ENCODE results near the gene TRPC3. TPM values are rescaled to one million over a fixed set of nuclear protein-coding genes. Genes with fewer than 3 reads are reported as not detected.

Gene TRPC3
- polyA plus RNA-seq, 6 donors from 2014 or later, result not detected

DNA sequence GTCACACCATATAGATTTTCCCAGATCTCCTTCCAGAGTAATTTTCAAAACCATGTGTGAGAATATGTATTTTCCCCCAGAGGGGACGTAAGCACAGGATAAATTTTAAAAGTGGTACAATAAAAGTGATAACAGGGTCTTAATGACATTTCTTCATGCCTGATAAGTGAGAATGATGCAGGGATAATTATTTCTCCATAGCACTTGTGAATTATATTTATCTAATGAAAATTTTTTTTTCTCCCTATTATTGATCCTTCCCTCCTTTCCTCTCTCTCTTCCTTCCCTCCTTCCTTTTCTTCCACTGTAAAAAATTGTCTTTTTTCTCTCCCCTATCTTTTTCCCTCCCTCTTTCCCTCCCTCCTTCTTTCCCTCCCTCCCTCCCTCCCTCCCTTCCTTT, 17.0 kb upstream of the TRPC3 start:
- Mint-ChIP-seq H3K9me3 (peaks cover under 1 to 12% (median 5%) of the 10 kb centered on the region in 7 donors), H3K27ac (no peak overlapping the region), H3K4me1 (no peaks in the 10 kb centered on the region), H3K27me3 (peaks cover 25 to 43% (median 34%) of the 10 kb centered on the region in 3 donors), H3K4me3 (no peak overlapping the region), H3K36me3 (no peaks in the 10 kb centered on the region)
- ATAC-seq (ENCODE audit: low read depth in 2 of 2) (no peak), DNase-seq (no peak)

DNA sequence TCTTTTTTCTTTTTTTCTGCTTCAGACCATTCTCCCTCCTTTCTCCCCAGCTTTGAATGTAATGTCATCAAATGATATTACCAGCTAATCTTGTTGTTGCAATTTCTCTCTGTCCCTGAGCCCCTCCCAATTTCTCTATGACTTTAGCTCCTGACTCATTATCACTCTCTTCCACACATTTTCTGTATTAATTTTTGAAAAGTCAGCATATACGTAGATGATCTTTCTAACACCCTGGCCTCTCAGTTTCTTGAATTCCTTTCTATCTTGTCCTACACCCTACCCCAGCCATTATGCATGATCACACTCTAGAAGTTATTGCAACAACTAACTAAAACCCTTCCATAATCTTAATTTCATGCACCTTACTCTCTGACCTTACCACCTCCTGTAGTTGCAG, 13.1 kb upstream of the TRPC3 start:
- DNase-seq (no peak), ATAC-seq (ENCODE audit: low read depth in 2 of 2) (no peak)
- Mint-ChIP-seq H3K4me1 (no peaks in the 10 kb centered on the region), H3K27ac (no peak overlapping the region), H3K4me3 (no peak overlapping the region), H3K27me3 (peaks cover 23 to 39% (median 31%) of the 10 kb centered on the region in 3 donors), H3K36me3 (no peaks in the 10 kb centered on the region), H3K9me3 (peaks cover 2 to 20% (median 7%) of the 10 kb centered on the region in 7 donors)

- no peak for ATAC-seq (ENCODE audit: low read depth in 2 of 2)
- H3K4me3 Mint-ChIP-seq, result no peak overlapping the region
- H3K4me1 Mint-ChIP-seq, result no peaks in the 10 kb centered on the region
- H3K36me3 Mint-ChIP-seq, result no peaks in the 10 kb centered on the region
- no peak for DNase-seq
- H3K27ac Mint-ChIP-seq, result no peak overlapping the region
- peaks cover 26 to 50% (median 38%) of the 10 kb centered on the region in 3 donors for H3K27me3 Mint-ChIP-seq
- peaks cover 2 to 20% (median 7%) of the 10 kb centered on the region in 7 donors for H3K9me3 Mint-ChIP-seq
These were observed 9.0 kb upstream of the TRPC3 start for GRCh38 chr4:121960818-121961217.

DNA sequence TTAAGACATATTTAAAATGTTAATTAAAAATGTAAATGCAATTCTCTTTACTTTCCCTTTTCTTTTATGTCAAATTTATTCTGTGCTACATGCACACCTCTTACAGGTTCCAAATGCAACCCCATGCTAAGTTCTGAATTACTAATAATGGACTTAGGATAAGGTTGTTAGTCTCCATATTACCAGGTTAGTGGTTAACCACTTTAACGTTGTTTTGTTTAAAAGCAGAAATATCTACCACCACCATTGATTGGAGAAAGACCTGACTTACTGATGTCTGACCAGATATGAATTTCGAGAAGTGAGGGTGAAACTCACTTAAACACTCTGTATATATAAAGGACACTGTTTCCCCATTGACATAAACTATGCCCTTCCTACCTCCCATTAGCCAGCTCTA, 6.9 kb upstream of the TRPC3 start:
- Mint-ChIP-seq H3K4me1 (no peaks in the 10 kb centered on the region), H3K4me3 (no peak overlapping the region)
- ATAC-seq (ENCODE audit: low read depth in 2 of 2), result no peak

GRCh38 chr4:121957266-121957665, 5.4 kb upstream of the TRPC3 start:
- Mint-ChIP-seq H3K27me3 (peaks cover 34 to 56% (median 34%) of the 10 kb centered on the region in 3 donors), H3K9me3 (peaks cover 0 to 2% (median 0%) of the 10 kb centered on the region in 7 donors), H3K36me3 (no peaks in the 10 kb centered on the region)

More for the DNA sequence above, 6.9 kb upstream of the TRPC3 start:
- Mint-ChIP-seq H3K36me3 (no peaks in the 10 kb centered on the region), H3K27ac (no peak overlapping the region), H3K27me3 (peaks cover 23 to 51% (median 27%) of the 10 kb centered on the region in 3 donors), H3K9me3 (peaks cover 0 to 7% (median 3%) of the 10 kb centered on the region in 7 donors)
- no peak for DNase-seq

DNA sequence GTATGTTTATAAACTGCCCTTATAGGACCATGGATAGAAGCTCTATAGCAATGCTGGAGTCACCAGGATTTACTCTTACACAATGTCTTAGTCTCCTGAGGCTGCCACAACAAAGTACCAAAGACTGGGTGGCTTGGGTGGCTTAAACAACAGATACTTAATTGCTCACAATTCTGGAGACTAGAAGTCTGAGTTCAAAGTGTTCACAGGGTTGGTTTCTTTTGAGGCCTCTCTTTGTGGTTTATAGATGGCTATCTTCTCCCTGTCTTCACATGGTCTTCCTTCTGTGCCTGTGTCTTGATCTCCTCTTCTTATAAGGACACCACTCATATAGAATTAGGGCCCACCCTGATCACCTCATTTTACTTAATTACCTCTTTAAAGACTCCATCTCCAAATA, 2.0 kb upstream of the TRPC3 start:
- no peak for DNase-seq
- H3K4me1 Mint-ChIP-seq, result peaks cover 10 to 17% (median 13%) of the 10 kb centered on the region in 3 donors
- H3K36me3 Mint-ChIP-seq, result no peaks in the 10 kb centered on the region
- no peak overlapping the region for H3K27ac Mint-ChIP-seq
- peaks cover 48 to 62% (median 50%) of the 10 kb centered on the region in 3 donors for H3K27me3 Mint-ChIP-seq
- no peak overlapping the region for H3K4me3 Mint-ChIP-seq
- ATAC-seq (ENCODE audit: low read depth in 2 of 2), result no peak
- H3K9me3 Mint-ChIP-seq, result no peaks in the 10 kb centered on the region

More at GRCh38 chr4:121957266-121957665, 5.4 kb upstream of the TRPC3 start:
- Mint-ChIP-seq H3K27ac (no peak overlapping the region), H3K4me3 (no peak overlapping the region), H3K4me1 (peaks cover 1 to 2% (median 1%) of the 10 kb centered on the region in 3 donors)
- no peak for ATAC-seq (ENCODE audit: low read depth in 2 of 2)
- no peak for DNase-seq

DNA sequence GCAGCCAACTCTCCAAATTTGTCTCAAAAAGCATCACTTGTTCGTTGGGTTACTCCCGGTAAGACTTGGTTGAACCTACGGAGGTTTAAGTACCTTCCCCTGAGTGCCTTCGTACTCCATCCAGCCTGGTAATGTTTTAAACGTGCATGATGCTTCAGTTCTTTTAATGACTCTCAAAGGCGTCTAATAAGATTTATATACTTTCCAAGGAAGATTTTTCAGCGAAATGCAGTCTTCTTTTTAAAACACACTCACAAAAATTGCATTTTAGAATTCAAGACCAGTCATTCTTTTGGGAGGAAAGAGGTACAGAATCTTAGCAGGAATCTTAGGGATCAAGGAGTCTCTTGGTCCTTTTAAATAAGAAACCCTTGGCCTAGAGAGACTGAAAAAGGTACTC, 430 bp upstream of the TRPC3 start:
- ATAC-seq (ENCODE audit: low read depth in 2 of 2), result no peak
- Mint-ChIP-seq H3K36me3 (no peaks in the 10 kb centered on the region), H3K4me1 (peaks cover 10 to 17% (median 13%) of the 10 kb centered on the region in 3 donors), H3K9me3 (no peaks in the 10 kb centered on the region), H3K27me3 (peaks cover 59 to 67% (median 66%) of the 10 kb centered on the region in 3 donors), H3K4me3 (peak overlapping the region; percentile 48 to 88 (median 78)), H3K27ac (peak overlapping the region in 1 of 6 donors; percentile 71)
- no peak for DNase-seq

DNA sequence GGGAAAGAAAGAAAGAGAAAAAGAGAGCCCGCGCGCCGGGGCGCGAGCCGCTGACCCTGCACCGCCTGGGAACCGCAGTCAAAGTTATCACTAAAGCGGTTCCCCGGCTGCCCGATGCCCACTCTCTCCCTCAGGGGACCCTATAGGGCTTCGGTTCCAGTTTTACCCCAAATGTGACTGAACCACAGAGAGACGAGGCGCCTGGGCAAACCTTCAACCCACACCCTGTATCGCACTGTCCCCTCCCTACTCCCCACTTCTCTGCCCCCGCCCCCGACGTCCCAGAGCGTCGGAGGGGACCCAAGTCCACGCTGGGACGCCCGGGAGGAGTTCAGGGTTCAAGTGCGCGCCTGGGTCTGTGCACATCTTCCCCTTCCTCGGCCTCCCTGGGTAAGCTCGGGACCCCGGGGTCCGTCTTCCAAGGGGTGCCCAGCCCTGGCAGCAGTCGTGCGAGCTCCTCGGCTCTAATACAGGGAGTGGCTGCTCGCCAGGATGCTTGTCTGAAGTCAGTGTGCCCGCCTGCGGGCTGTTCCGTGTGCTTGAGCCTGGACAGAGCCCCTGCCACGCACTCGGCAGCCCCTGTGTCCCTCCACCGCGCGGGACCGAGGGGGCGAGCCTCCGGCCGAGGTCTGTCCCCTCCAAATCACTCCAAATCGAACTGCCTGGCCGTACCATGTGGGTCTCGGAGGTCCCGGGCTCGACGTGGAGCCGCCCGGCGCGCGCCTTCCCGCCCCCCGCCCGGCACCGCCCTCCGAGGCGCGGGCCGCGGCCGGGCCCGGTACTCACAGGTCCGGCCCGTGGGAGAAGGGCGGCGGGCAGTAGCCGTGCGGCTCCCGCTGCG, 960 bp downstream of the TRPC3 start:
- peak overlapping the region in 2 of 6 donors; percentile 6 to 59 for H3K27ac Mint-ChIP-seq
- H3K27me3 Mint-ChIP-seq, result peaks cover 61 to 70% (median 68%) of the 10 kb centered on the region in 3 donors
- H3K36me3 Mint-ChIP-seq, result no peaks in the 10 kb centered on the region
- H3K4me1 Mint-ChIP-seq, result peaks cover 10 to 17% (median 13%) of the 10 kb centered on the region in 3 donors
- DNase-seq (peak; percentile 14), ATAC-seq (ENCODE audit: low read depth in 2 of 2) (peak; percentile 31 to 45)
- peak overlapping the region; percentile 84 to 92 (median 89) for H3K4me3 Mint-ChIP-seq
- no peaks in the 10 kb centered on the region for H3K9me3 Mint-ChIP-seq

DNA sequence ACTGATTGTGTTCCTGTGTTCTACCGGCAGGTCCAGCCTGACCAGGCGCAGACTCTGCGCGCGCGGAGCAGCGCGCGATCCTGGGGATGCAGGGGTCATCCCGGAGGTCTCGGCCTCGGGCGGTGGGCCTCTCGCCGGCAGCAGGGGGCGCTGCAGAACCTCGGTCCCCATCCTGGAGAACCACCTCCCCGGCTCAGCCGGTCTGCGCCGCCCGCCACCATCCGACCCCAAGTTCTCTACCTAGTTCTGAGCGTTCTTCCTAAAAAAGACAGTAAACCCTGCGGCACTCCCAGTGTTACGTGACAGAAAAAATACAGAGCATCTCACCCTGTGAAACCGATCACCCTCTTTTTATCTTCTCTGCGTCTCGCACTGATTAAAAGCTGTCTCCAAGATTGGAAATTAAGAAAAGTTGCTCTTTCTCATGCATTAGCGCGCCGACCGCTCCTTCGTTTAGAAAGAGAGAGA, 1.6 kb downstream of the TRPC3 start:
- H3K9me3 Mint-ChIP-seq, result no peaks in the 10 kb centered on the region
- peak overlapping the region; percentile 84 to 92 (median 89) for H3K4me3 Mint-ChIP-seq
- H3K27me3 Mint-ChIP-seq, result peaks cover 59 to 76% (median 70%) of the 10 kb centered on the region in 3 donors
- ATAC-seq (ENCODE audit: low read depth in 2 of 2) (peak; percentile 78 to 89), DNase-seq (peak; percentile 74)
- peaks cover 10 to 17% (median 13%) of the 10 kb centered on the region in 3 donors for H3K4me1 Mint-ChIP-seq
- no peaks in the 10 kb centered on the region for H3K36me3 Mint-ChIP-seq
- H3K27ac Mint-ChIP-seq, result peak overlapping the region in 1 of 6 donors; percentile 59

- Mint-ChIP-seq H3K9me3 (no peaks in the 10 kb centered on the region), H3K27me3 (peaks cover 46 to 69% (median 65%) of the 10 kb centered on the region in 3 donors)
These were observed 5.2 kb downstream of the TRPC3 start for GRCh38 chr4:121946644-121947043.

GRCh38 chr4:121943941-121944340, 7.9 kb downstream of the TRPC3 start:
- Mint-ChIP-seq H3K4me3 (no peak overlapping the region), H3K36me3 (peaks cover 0 to 5% of the 10 kb centered on the region in 2 donors), H3K27ac (no peak overlapping the region), H3K27me3 (peaks cover 55 to 77% (median 70%) of the 10 kb centered on the region in 3 donors), H3K9me3 (no peaks in the 10 kb centered on the region), H3K4me1 (no peaks in the 10 kb centered on the region)
- DNase-seq (no peak), ATAC-seq (ENCODE audit: low read depth in 2 of 2) (peak; percentile 35 to 37)

More at GRCh38 chr4:121946644-121947043, 5.2 kb downstream of the TRPC3 start:
- ATAC-seq (ENCODE audit: low read depth in 2 of 2), result no peak
- Mint-ChIP-seq H3K27ac (no peak overlapping the region), H3K36me3 (no peaks in the 10 kb centered on the region), H3K4me1 (peaks cover 6 to 12% (median 9%) of the 10 kb centered on the region in 3 donors), H3K4me3 (no peak overlapping the region)
- no peak for DNase-seq

- Mint-ChIP-seq H3K4me3 (no peak overlapping the region), H3K4me1 (no peaks in the 10 kb centered on the region), H3K36me3 (peaks cover 0 to 5% of the 10 kb centered on the region in 2 donors), H3K27ac (no peak overlapping the region), H3K27me3 (peaks cover 42 to 60% (median 58%) of the 10 kb centered on the region in 3 donors), H3K9me3 (no peaks in the 10 kb centered on the region)
- DNase-seq (no peak), ATAC-seq (ENCODE audit: low read depth in 2 of 2) (no peak)
These were observed 12.2 kb downstream of the TRPC3 start for GRCh38 chr4:121939690-121940089.

GRCh38 chr4:121938282-121939092, 13.4 kb downstream of the TRPC3 start:
- Mint-ChIP-seq H3K4me3 (no peak overlapping the region), H3K27ac (no peak overlapping the region), H3K27me3 (peaks cover 46 to 62% (median 62%) of the 10 kb centered on the region in 3 donors), H3K4me1 (no peaks in the 10 kb centered on the region), H3K9me3 (no peaks in the 10 kb centered on the region), H3K36me3 (peaks cover 0 to 5% of the 10 kb centered on the region in 2 donors)
- DNase-seq (no peak), ATAC-seq (ENCODE audit: low read depth in 2 of 2) (no peak)
